HG03571 (cell line): ENCODE results near the gene ZNF407.

ENCODE experiments used
- ATAC-seq: cut with Tn5 transposase; IDR thresholded peaks from one replicate; pipeline ENCODE4 v1.9.1; 2021; ENCODE audit not compliant: unreplicated experiment

ZNF407 gene

DNA sequence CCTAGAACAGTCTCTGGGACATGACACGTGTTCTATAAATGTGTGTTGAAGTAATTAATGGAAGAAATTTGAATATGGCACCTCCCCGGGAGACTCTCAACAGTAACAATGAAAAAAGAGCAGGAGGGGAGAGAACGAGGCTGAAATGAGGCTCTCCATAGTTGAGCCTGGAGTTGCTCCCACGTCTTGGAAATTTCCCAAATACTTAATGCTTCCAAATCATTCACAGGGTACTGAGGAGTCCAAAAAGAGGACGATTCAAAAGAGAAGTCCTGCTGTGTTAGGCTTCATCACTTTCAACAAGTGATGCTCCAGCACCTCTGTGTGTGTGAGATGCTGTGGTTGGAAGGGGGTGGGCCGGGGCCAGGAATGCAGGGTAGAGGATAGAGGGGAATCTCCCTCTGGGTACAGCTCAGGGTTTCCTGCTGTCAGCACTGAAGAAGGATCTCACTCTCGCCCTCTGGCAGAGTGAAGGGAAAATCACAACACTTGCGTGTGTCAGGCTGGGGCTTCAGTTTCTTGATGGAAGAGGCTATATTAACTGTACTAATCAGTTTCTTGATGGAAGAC is 18.1 kb upstream of the ZNF407 start:
- no peak for ATAC-seq

GRCh38 chr18:74582642-74583041 is 15.0 kb upstream of the ZNF407 start:
- no peak for ATAC-seq

GRCh38 chr18:74587441-74587840 is 10.2 kb upstream of the ZNF407 start:
- no peak for ATAC-seq

GRCh38 chr18:74589021-74589420 is 8.6 kb upstream of the ZNF407 start:
- no peak for ATAC-seq

DNA sequence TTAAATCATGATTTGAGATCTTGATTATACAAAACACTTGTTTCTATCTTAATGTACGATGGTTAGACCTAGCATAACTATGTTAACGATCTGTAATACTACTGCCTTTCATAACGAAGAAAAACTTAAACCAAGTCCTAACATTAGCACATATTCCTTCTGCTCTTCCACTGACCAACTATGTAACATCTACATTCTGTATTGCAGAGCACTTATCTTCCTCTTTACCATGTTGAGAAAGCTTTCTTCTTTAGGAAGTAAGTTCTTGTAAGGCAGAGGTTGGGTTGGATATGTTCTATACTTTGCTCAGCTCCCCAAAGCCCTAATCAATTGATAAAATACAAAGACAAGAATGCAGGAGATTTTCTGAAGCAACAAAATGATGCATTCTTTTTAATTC is 7.9 kb upstream of the ZNF407 start:
- no peak for ATAC-seq

GRCh38 chr18:74590671-74591070 is 7.0 kb upstream of the ZNF407 start:
- no peak for ATAC-seq

DNA sequence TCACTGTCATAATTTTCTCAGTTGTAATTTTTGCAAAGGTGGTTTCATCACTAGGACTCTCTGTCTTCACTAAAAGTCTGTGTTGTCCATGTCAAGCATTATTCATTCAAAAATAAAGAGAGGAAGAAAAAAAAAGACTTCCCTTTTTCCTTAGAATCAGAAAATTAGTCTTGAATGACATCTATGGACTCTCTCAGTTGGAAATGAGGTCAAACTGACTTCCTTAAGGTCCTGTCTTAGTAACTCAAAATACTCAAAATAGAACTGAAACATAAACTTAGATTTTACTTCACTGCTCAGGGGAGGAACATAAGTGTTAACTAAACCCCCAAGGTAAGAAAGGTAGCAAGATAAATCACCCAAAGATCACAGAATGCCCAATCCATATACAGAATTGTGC is 2.2 kb upstream of the ZNF407 start:
- no peak for ATAC-seq

- peak; percentile 28 for ATAC-seq
These were observed 522 bp upstream of the ZNF407 start for GRCh38 chr18:74597034-74597661.

GRCh38 chr18:74598350-74599001 is 806 bp downstream of the ZNF407 start:
- peak; percentile 66 for ATAC-seq

GRCh38 chr18:74604361-74604760 is 6.7 kb downstream of the ZNF407 start:
- ATAC-seq = no peak

DNA sequence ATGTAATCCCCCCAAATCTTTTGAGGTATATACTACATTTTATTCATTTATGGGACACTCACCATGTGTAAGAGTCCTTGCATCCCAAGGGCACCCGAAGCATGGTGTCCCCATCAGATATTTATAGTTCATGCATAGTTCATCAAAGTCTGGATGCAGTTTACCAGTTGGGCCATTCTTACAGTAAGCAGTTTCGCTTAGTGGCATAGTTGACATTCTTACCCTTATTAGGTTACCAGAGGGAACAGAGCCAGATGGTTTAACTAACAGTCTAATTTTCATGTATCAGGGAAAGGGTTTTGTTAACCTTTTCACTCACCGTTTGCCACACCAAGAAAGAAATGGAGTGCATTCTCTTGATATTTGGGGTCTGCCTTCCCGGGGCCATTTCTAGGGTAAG is 7.1 kb downstream of the ZNF407 start:
- no peak for ATAC-seq

DNA sequence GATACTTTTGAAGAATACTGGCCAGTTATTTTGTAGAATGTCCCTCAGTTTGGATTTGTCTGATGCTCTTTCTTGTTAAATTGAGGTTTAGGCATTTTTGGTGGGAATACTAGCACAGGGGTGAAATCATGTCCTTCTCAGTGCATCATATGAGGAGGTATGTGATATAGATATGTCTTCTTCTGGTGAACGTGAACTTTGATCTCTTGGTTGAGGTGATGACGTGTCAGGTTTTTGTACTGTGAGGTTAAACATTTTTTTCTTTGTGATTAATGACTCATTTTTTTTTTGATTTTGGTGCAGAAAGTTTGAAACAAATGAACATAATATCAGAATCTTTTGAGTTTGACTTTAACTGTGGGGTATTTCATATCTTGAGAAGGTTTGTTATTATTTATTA is 11.0 kb downstream of the ZNF407 start:
- ATAC-seq = no peak

DNA sequence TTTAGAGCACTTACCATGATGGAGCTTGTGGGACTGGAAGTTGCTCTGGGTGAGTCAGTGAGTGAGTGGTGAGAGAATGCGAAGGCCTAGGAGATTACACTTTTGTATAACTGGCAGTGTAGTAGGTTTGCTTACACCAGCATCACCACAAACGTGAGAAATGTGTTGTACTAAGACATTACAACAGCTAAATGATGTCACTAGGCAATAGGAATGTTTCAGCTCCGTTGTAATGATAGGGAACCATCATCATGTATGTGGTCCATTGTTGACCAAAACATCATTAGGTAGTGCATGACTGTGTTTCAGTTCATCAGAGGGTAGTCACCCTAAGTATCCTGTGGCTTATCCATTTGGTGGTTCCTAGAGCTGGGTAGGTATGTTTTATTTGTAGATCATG is 11.9 kb downstream of the ZNF407 start:
- ATAC-seq = no peak

- no peak for ATAC-seq
These were observed 12.5 kb downstream of the ZNF407 start for GRCh38 chr18:74610051-74610615.

GRCh38 chr18:74610860-74611259 is 13.2 kb downstream of the ZNF407 start:
- ATAC-seq = no peak

DNA sequence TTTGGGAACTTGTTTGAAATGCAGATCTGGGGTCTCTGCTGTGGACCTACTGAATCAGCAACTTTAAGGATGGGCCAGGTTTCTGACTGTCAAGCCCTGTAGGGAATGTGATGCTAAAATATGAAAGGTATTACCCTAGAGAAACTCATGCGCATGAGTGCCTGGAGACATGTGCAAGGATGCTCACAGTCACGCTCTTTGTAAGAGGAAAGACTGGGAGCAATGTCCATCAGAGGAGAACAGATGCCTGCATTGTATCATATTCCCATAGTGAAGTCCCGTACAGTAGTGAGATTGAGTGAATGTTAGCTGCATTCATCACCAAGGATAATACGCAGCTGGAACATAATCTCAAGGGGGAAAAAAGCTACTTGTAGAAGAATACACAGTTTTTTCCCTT is 14.1 kb downstream of the ZNF407 start:
- ATAC-seq = no peak

GRCh38 chr18:74613381-74613780 is 15.7 kb downstream of the ZNF407 start:
- ATAC-seq = peak; percentile 58

- ATAC-seq = no peak
These were observed 18.8 kb downstream of the ZNF407 start for GRCh38 chr18:74616494-74616893.

- ATAC-seq = no peak
These were observed 19.8 kb downstream of the ZNF407 start for GRCh38 chr18:74617486-74617885.

GRCh38 chr18:74622072-74622471 is 24.4 kb downstream of the ZNF407 start:
- no peak for ATAC-seq

- no peak for ATAC-seq
These were observed 25.6 kb downstream of the ZNF407 start for GRCh38 chr18:74623047-74623816.

DNA sequence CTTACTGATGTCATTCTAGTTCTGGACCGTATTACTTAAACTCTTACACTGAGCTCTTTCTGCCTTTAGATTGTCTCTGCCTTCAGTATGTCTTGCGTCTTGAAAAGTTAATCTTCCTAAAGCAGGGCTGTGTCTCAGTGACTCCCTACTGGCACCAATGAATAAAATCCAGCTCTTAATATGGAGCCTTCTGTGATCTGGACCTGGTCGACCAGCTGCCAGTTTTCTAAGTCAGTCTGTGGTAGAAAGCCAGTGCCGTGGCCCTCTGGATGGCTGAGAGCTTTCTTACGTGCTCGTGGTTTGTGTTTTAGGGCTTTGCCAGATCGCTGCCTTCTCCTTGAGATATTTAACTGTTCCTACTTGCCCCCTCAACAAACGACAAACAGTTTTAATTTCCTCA is 26.8 kb downstream of the ZNF407 start:
- no peak for ATAC-seq
